Measurements from ENCODE around the gene DPH7. TPM values are rescaled to one million over a fixed set of nuclear protein-coding genes. Genes with fewer than 3 reads are reported as not detected.

DPH7 gene
- 23.6 and 23.7 TPM in 2 replicates for total RNA-seq

GRCh38 chr9:137578518-137579258 lies at the start of gene DPH7:
TSS of gene DPH7 (minus strand) at chr9:137578925. CDS start at chr9:137578777, 148 bp downstream.

DNA sequence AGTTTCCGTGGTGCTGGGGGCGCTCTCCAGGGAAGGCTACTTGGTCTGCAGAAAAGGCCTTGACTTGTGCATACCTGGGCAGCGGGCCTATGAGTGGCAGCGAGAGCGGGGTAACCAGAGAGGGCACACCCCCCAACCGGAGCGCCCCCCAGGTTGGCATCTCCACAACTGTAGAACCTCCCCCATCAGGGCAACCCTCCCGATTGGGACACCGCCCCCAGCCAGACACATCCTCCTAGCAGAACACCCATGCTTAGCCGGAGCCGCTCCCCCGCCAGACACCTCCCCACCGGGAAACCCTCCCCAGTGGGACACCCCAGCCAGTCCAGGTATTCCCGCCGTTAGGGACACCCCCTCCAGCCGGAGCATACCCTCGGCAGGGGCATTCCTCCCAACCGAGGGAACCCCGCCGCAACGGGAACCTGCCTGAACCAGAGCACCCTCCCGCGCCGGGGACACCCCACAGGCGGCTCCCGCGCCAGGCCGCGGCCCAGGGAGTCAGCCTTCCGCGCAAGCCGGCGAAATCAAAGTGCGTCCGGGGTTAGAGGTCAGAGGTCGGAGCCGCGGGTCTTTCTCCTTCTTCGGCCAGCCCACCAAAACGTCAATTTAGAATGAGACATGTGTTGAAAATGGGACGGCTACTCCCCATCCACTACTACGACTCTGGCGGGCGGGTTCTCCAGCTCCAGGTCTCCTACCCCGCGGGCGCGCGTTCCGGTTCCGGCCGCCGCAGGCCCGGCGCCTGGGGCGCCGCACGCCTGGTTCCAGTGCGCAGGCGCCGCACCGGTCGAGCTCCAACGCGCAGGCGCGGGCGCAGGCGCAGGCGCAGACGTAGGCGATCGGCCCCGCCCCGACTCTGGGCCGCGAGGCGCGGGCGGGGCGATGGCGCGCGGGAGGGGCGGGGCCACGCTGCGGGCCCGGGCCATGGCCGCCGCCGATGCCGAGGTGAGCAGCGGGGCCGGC lies 39.7 kb upstream of the DPH7 start, which contains the start of gene EHMT1:
Gene EHMT1 (plus strand): TSS at position 901 of the 963 bp plus-strand sequence. CDS start 24 bp downstream, at position 925.

DNA sequence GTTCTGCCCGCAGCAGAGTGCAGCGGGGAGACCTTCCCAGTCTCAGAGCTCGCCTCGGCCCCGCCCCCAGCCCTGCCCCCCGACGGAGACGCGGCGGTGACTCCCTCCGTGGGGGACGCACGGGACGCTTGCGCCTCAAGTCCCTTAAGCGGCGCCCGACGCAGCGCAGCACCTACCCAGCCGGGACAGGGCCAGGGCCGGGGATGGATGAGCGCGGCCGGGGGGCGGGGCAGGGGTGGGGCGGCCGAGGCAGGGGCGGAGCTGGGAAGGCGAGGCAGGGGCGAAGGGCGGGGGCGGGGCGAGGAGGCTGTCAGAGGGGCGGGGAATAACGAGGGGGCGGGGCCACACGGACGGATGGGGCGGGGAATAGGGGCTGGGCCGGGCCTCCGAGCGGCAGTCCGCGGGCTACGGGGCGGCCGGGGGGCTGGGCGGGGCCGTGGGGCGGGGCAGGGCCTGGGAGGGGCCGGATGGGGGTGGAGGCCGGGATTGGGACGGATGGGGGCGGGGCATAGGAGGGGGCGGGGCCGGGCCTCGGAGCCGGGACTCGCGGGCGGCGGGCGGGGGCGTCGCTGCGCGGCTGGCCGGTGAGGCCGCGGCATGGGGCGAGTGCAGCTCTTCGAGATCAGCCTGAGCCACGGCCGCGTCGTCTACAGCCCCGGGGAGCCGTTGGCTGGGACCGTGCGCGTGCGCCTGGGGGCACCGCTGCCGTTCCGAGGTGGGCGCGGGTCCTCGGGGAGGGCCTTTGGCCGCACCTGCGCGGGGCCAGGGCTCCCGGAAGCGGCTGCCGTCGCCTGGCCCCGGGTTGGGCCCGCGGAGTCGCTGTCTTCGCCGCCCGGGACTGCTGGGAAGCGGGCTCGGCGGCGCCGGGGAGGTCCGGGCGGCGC lies 26.6 kb upstream of the DPH7 start, which contains the start of gene ARRDC1:
Gene ARRDC1 (plus strand): TSS at position 566 of the 884 bp plus-strand sequence. CDS start 32 bp downstream, at position 598.

GRCh38 chr9:137590469-137591383 lies 12.0 kb upstream of the DPH7 start, which contains the start of gene ZMYND19:
TSS of gene ZMYND19 (minus strand) at chr9:137590512. CDS start at chr9:137590263, 249 bp downstream.

DNA sequence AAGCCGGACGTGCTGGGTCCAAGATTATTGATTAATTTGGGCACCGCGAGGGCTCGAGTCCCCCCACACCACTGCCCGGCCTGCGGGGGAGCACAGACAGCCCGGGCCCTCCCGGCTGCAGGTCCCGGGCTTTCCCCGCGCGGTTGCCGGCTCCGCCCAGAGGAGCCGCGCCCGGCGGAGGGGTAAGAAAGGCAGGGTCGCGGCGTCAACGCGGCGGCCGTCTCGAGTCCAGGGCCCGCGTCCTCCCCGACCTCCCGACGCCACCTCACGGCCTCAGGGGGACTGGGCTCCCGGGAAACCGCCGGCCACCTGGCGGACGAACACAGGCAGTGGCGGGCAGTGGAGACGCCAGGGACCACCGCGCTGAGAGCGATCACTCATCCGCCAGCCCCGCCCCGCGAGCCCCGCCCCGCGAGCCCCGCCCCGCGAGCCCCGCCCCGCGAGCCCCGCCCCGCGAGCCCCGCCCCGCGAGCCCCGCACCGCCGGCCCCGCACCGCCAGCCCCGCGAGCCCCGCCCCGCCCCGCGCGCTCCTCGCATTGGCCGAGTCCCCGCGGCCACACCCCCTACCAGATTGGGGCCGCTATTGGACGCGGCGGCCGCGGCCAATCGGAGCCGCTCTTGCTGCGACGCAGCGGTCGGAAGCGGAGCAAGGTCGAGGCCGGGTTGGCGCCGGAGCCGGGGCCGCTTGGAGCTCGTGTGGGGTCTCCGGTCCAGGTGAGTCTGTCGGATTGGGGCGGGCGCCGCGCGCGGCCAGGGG lies 27.3 kb downstream of the DPH7 start, which contains the start of gene MRPL41:
Gene MRPL41 (plus strand): TSS at position 616 of the 758 bp plus-strand sequence. CDS start 203 bp downstream, outside the sequence.

GRCh38 chr9:137550231-137550621 lies 28.5 kb downstream of the DPH7 start, which contains the start of gene PNPLA7:
TSS of gene PNPLA7 (minus strand) at chr9:137550402. CDS start at chr9:137550197, 205 bp downstream.

Other genes with a start within 250 kb of the DPH7 start
- 6.5 and 10.6 TPM in 2 replicates for gene EXD3, start 155.8 kb downstream of the DPH7 start, total RNA-seq
- gene NOXA1, start 155.5 kb downstream of the DPH7 start, total RNA-seq: 0.68 and 3.3 TPM in 2 replicates
- gene ENTPD8, start 137.6 kb downstream of the DPH7 start, total RNA-seq: 0.36 TPM in 1 of 2 replicates, not detected in the other
- 18.8 and 30.0 TPM in 2 replicates for gene NSMF, start 119.6 kb downstream of the DPH7 start, total RNA-seq
- gene PNPLA7, start 28.5 kb downstream of the DPH7 start, total RNA-seq: under 0.01 and 0.43 TPM in 2 replicates
- gene MRPL41, start 27.0 kb downstream of the DPH7 start, total RNA-seq: 32.2 and 63.2 TPM in 2 replicates
- 27.5 and 40.3 TPM in 2 replicates for gene ZMYND19, start 11.6 kb upstream of the DPH7 start, total RNA-seq
- 98.4 and 104 TPM in 2 replicates for gene ARRDC1, start 26.8 kb upstream of the DPH7 start, total RNA-seq
- 47.2 and 82.1 TPM in 2 replicates for gene EHMT1, start 40.1 kb upstream of the DPH7 start, total RNA-seq

Data from nasal cavity respiratory epithelium epithelial cell of viscerocranial mucosa (primary cell).